HG03354 (cell line): ENCODE data around the gene PAK3.

Source experiments
- ATAC-seq: cut with Tn5 transposase; IDR thresholded peaks from one replicate; pipeline ENCODE4 v1.9.1; 2021; ENCODE audit warnings: mild to moderate bottlenecking; ENCODE audit not compliant: unreplicated experiment, poor library complexity, severe bottlenecking

PAK3 gene

DNA sequence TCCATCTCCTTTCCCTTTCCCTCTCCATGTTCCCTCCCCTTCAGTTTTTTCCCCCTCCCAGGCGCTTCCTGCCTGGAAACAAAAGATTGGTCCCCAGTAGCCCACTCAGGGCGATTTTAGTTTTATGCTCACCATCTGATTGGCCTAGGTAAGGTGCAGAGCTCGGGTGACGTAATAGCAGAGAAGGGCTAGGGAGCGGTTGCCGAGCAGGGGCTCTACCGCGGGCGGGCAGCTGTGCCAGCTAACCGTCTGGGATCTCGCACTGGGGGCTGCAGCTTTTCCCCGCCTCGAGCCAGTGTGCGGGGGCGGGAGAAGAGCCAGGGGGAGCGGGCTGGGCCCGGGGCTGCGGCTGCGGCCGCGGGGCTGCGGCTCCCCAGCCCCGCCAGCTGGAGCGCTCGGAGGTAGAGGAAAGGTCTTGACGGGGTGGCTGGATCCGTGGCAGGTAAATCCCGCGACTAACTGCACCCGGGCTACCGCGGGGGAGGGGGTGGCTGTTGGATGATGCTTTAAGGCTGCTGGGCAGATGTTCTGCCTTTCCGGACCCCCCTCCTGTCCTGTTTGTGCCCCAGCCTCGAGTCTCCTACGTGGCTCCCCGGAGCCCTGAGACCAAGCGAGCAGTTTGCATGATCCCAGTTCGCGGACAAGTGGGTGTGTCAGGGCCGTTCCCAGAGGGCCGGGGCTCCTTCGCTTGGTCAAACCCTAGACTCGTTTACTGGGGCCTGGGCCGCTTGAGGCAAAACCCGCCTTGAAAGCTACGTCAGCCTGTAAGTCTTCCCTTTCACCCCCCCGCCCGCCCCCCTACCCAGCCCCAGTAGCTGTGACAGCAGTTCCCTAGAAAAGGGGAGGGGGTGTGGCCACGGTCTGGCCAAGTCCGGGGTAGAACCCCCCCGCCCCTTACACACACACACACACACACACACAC is at the start of gene PAK3:
PAK3 (plus strand) TSS at position 218 of the 922 bp plus-strand sequence. CDS start 26,913 bp downstream, outside the sequence.
- ATAC-seq, result peak; percentile 43

GRCh38 chrX:111047575-111047974 is 48.4 kb upstream of the PAK3 start:
- ATAC-seq, result no peak

- no peak for ATAC-seq
Observed at GRCh38 chrX:111052478-111052877, 43.5 kb upstream of the PAK3 start.

GRCh38 chrX:111071542-111072277 is 24.3 kb upstream of the PAK3 start:
- ATAC-seq, result no peak

GRCh38 chrX:111083081-111083480 is 12.9 kb upstream of the PAK3 start:
- ATAC-seq, result no peak

- ATAC-seq, result no peak
Observed at GRCh38 chrX:111086591-111087006, 9.4 kb upstream of the PAK3 start.

- ATAC-seq, result no peak
Observed at GRCh38 chrX:111088628-111089027, 7.4 kb upstream of the PAK3 start.

- ATAC-seq, result no peak
Observed at GRCh38 chrX:111090458-111090857, 5.5 kb upstream of the PAK3 start.

GRCh38 chrX:111098874-111099273 is 2.9 kb downstream of the PAK3 start:
- ATAC-seq, result peak; percentile 64

GRCh38 chrX:111100191-111100590 is 4.2 kb downstream of the PAK3 start:
- ATAC-seq, result peak; percentile 70

GRCh38 chrX:111101580-111101979 is 5.6 kb downstream of the PAK3 start:
- ATAC-seq, result no peak

GRCh38 chrX:111102636-111103035 is 6.6 kb downstream of the PAK3 start:
- ATAC-seq, result no peak

- no peak for ATAC-seq
Observed at GRCh38 chrX:111103246-111103645, 7.3 kb downstream of the PAK3 start.

- no peak for ATAC-seq
Observed at GRCh38 chrX:111110098-111110775, 14.2 kb downstream of the PAK3 start.

- no peak for ATAC-seq
Observed at GRCh38 chrX:111114806-111115205, 18.8 kb downstream of the PAK3 start.

- no peak for ATAC-seq
Observed at GRCh38 chrX:111116666-111117065, 20.7 kb downstream of the PAK3 start.

GRCh38 chrX:111119341-111119740 is 23.4 kb downstream of the PAK3 start:
- no peak for ATAC-seq

DNA sequence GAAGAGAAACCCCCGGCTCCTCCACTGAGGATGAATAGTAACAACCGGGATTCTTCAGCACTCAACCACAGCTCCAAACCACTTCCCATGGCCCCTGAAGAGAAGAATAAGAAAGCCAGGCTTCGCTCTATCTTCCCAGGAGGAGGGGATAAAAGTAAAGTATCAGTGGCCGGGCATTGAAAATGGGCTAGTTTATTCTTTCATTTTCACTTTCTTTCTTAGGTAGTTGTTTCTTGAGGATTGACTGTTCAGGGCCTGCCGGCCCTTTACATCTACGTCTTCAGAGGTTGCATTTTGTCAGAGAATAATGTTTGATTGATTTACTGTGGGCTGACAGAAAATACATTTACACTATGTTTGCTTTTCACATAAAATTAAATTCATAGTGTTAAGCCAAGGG is 27.1 kb downstream of the PAK3 start:
- peak; percentile 74 for ATAC-seq

DNA sequence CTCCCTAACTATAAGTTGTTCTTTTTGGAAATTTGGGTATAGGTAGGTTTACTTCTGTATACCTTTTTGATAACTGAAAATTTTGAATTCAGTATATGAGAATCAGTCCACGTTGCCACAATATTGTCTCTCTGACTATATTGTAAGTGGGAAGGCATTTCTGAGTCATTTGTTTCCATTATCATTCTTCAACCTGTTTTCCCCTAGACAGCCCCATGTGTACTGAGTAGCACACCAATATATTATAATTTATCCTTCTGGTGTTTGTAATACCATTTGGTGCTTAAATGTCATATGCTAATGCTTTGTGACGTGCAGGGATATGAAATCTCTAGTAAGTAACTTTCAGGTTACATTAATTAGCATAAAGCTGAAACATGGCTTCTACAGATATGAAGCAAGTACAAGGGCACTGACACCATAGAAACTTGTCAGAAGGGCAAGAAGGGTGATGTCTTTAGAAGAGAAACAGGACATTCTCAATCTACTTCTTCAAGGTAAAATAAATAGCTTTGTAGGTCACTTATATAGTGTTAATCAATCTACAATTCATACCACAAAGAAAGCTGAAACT is 27.7 kb downstream of the PAK3 start:
- peak; percentile 44 for ATAC-seq

- no peak for ATAC-seq
Observed at GRCh38 chrX:111124418-111124817, 28.4 kb downstream of the PAK3 start.
